SU-DHL-6 (cell line): ENCODE measurements around the gene MCM9.

Source experiments
- EZH2phosphoT487 ChIP-seq: fragments of 200-600 bp; sonication (generic), shearing (Covaris generic); conservative IDR thresholded peaks from 2 replicates; pipeline ENCODE4 v1.6.1; 2018; ENCODE audit warnings: mild to moderate bottlenecking, antibody characterized with exemption, low read length, moderate library complexity, mixed read lengths
- TF ChIP-seq, protein P1 (sequence below): fragments of 200-600 bp; sonication (generic); IDR thresholded peaks from one replicate; pipeline ENCODE4 v1.5.1; 2017; ENCODE audit warnings: antibody characterized with exemption, mild to moderate bottlenecking, low read length, moderate library complexity; ENCODE audit not compliant: insufficient read depth, poor library complexity, severe bottlenecking

DNA sequence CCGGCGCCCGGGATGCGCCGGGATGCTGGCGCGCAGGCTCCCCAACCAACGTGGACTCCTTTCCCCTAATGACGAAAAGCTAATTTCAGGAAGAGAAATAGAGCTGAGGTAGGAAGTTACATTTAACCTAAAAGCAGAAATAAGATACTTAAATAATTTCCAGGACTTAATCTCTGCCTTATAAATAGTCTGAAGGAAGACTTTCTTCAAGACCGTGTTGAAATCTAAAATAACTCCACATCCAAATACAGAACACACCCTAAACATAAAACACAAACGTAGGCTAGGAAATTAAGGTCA lies 39.7 kb downstream of the MCM9 start:
- TF ChIP-seq, protein P1, sequence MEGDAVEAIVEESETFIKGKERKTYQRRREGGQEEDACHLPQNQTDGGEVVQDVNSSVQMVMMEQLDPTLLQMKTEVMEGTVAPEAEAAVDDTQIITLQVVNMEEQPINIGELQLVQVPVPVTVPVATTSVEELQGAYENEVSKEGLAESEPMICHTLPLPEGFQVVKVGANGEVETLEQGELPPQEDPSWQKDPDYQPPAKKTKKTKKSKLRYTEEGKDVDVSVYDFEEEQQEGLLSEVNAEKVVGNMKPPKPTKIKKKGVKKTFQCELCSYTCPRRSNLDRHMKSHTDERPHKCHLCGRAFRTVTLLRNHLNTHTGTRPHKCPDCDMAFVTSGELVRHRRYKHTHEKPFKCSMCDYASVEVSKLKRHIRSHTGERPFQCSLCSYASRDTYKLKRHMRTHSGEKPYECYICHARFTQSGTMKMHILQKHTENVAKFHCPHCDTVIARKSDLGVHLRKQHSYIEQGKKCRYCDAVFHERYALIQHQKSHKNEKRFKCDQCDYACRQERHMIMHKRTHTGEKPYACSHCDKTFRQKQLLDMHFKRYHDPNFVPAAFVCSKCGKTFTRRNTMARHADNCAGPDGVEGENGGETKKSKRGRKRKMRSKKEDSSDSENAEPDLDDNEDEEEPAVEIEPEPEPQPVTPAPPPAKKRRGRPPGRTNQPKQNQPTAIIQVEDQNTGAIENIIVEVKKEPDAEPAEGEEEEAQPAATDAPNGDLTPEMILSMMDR, result no peak
- no peak for TF ChIP-seq EZH2phosphoT487
